Mucosa of stomach (tissue), 1 donor: ENCODE results near the gene NT5DC2.

Experiments
- H3K27me3 ChIP-seq: one replicate; pipeline ENCODE4 v1.7.0; 2013; ENCODE audit warnings: mild to moderate bottlenecking, low read length; ENCODE audit not compliant: control insufficient read depth, insufficient read depth
- H3K36me3 ChIP-seq: one replicate; pipeline ENCODE4 v1.7.0; 2013; ENCODE audit warnings: low read length; ENCODE audit not compliant: control insufficient read depth, insufficient read depth
- H3K4me1 ChIP-seq: one replicate; pipeline ENCODE4 v1.7.0; 2013; ENCODE audit warnings: mild to moderate bottlenecking, low read length; ENCODE audit not compliant: control insufficient read depth, insufficient read depth
- H3K4me3 ChIP-seq: one replicate; pipeline ENCODE4 v1.7.0; 2013; ENCODE audit warnings: low read length
- H3K9ac ChIP-seq: one replicate; pipeline ENCODE4 v1.7.0; 2013; ENCODE audit warnings: mild to moderate bottlenecking, low read length, moderate library complexity
- H3K9me3 ChIP-seq: one replicate; pipeline ENCODE4 v1.7.0; 2013; ENCODE audit warnings: mild to moderate bottlenecking, low read length, moderate library complexity; ENCODE audit not compliant: control insufficient read depth
- donor health status: Pancreatic carcinoma.

The NT5DC2 gene

GRCh38 chr3:52494445-52494844 lies 39.2 kb downstream of the NT5DC2 start:
- no peaks in the 10 kb centered on the region for H3K9me3 ChIP-seq
- H3K4me1 ChIP-seq: no peaks in the 10 kb centered on the region
- H3K36me3 ChIP-seq: peaks cover 18% of the 10 kb centered on the region
- H3K27me3 ChIP-seq: no peaks in the 10 kb centered on the region
- no peak overlapping the region for H3K4me3 ChIP-seq
- H3K9ac ChIP-seq: no peak overlapping the region

GRCh38 chr3:52493232-52494017 lies 40.2 kb downstream of the NT5DC2 start:
- no peak overlapping the region for H3K4me3 ChIP-seq
- no peaks in the 10 kb centered on the region for H3K9me3 ChIP-seq
- no peak overlapping the region for H3K9ac ChIP-seq
- H3K27me3 ChIP-seq: no peaks in the 10 kb centered on the region
- H3K36me3 ChIP-seq: peaks cover 18% of the 10 kb centered on the region
- no peaks in the 10 kb centered on the region for H3K4me1 ChIP-seq

- Histone ChIP-seq H3K4me3 (no peak overlapping the region), H3K9me3 (no peaks in the 10 kb centered on the region), H3K4me1 (no peaks in the 10 kb centered on the region), H3K9ac (no peak overlapping the region), H3K27me3 (no peaks in the 10 kb centered on the region), H3K36me3 (peaks cover 18% of the 10 kb centered on the region)
These were observed 41.6 kb downstream of the NT5DC2 start for GRCh38 chr3:52492059-52492458.

GRCh38 chr3:52490939-52491526 lies 42.6 kb downstream of the NT5DC2 start:
- H3K4me1 ChIP-seq: no peaks in the 10 kb centered on the region
- H3K9ac ChIP-seq: no peak overlapping the region
- no peaks in the 10 kb centered on the region for H3K9me3 ChIP-seq
- peaks cover 18% of the 10 kb centered on the region for H3K36me3 ChIP-seq
- no peaks in the 10 kb centered on the region for H3K27me3 ChIP-seq
- H3K4me3 ChIP-seq: no peak overlapping the region

GRCh38 chr3:52490035-52490938 lies 43.4 kb downstream of the NT5DC2 start:
- no peaks in the 10 kb centered on the region for H3K27me3 ChIP-seq
- H3K4me1 ChIP-seq: no peaks in the 10 kb centered on the region
- H3K4me3 ChIP-seq: no peak overlapping the region
- no peaks in the 10 kb centered on the region for H3K9me3 ChIP-seq
- H3K9ac ChIP-seq: no peak overlapping the region
- H3K36me3 ChIP-seq: peaks cover 18% of the 10 kb centered on the region

GRCh38 chr3:52489453-52489852 lies 44.2 kb downstream of the NT5DC2 start:
- H3K4me1 ChIP-seq: no peaks in the 10 kb centered on the region
- H3K27me3 ChIP-seq: no peaks in the 10 kb centered on the region
- peaks cover 18% of the 10 kb centered on the region for H3K36me3 ChIP-seq
- no peak overlapping the region for H3K4me3 ChIP-seq
- no peaks in the 10 kb centered on the region for H3K9me3 ChIP-seq
- no peak overlapping the region for H3K9ac ChIP-seq

- H3K4me1 ChIP-seq: no peaks in the 10 kb centered on the region
- no peaks in the 10 kb centered on the region for H3K9me3 ChIP-seq
- H3K9ac ChIP-seq: no peak overlapping the region
- H3K4me3 ChIP-seq: no peak overlapping the region
- H3K27me3 ChIP-seq: no peaks in the 10 kb centered on the region
- peaks cover 18% of the 10 kb centered on the region for H3K36me3 ChIP-seq
These were observed 44.9 kb downstream of the NT5DC2 start for GRCh38 chr3:52488746-52489145.

GRCh38 chr3:52487788-52488691 lies 45.6 kb downstream of the NT5DC2 start:
- Histone ChIP-seq H3K9me3 (no peaks in the 10 kb centered on the region), H3K27me3 (no peaks in the 10 kb centered on the region), H3K4me3 (no peak overlapping the region), H3K4me1 (no peaks in the 10 kb centered on the region), H3K9ac (no peak overlapping the region), H3K36me3 (peaks cover 18% of the 10 kb centered on the region)

- H3K36me3 ChIP-seq: peaks cover 18% of the 10 kb centered on the region
These were observed 46.4 kb downstream of the NT5DC2 start for GRCh38 chr3:52487050-52487787.

GRCh38 chr3:52484680-52485461 lies 48.8 kb downstream of the NT5DC2 start:
- Histone ChIP-seq H3K36me3 (peaks cover 4% of the 10 kb centered on the region), H3K9me3 (no peaks in the 10 kb centered on the region), H3K4me1 (no peaks in the 10 kb centered on the region), H3K27me3 (no peaks in the 10 kb centered on the region), H3K4me3 (no peak overlapping the region), H3K9ac (no peak overlapping the region)

More at GRCh38 chr3:52487050-52487787, 46.4 kb downstream of the NT5DC2 start:
- Histone ChIP-seq H3K9ac (no peak overlapping the region), H3K27me3 (no peaks in the 10 kb centered on the region), H3K9me3 (no peaks in the 10 kb centered on the region), H3K4me3 (no peak overlapping the region), H3K4me1 (no peaks in the 10 kb centered on the region)
